GM21447 (cell line): ENCODE measurements around the gene ROPN1L.
"Not testable (repeated sequence)": the region's sequence is repeated elsewhere in the genome, so short reads cannot be mapped to it uniquely, and the experiment has no call there.

ENCODE experiments used
- ATAC-seq: cut with Tn5 transposase; IDR thresholded peaks from one replicate; pipeline ENCODE4 v1.9.1; 2021; ENCODE audit not compliant: unreplicated experiment

The ROPN1L gene

GRCh38 chr5:10477943-10478342 is 36.3 kb downstream of the ROPN1L start:
- no peak for ATAC-seq

- ATAC-seq, result no peak
Measured at GRCh38 chr5:10478436-10478835, 36.8 kb downstream of the ROPN1L start.

DNA sequence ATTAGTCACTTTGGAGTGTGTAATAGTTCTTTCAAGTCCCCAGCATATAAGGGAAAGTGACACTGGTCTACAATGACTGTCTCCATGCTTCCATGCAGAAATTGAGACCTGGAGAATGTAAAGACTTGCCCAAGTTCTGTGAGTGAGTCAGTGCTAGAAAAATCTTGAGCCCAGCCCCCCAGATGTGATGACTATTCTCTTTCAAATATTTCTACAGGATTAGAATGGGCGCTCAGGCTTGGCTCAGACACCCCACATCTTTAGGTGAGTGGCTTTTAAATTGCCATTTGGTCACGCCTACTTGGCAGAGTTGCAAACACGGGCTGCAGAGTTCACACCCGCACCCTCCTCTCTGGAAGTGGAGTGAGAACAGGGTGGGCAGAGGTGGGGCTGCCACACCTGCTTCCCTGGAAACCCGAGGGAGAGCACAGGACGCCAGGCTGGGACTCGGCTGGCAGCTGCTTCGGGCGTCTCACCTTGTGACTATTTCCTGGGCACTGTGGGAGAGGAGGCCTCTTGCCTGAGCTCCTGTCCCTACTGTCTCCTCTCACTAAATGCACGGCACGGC is 37.6 kb downstream of the ROPN1L start:
- ATAC-seq, result no peak

DNA sequence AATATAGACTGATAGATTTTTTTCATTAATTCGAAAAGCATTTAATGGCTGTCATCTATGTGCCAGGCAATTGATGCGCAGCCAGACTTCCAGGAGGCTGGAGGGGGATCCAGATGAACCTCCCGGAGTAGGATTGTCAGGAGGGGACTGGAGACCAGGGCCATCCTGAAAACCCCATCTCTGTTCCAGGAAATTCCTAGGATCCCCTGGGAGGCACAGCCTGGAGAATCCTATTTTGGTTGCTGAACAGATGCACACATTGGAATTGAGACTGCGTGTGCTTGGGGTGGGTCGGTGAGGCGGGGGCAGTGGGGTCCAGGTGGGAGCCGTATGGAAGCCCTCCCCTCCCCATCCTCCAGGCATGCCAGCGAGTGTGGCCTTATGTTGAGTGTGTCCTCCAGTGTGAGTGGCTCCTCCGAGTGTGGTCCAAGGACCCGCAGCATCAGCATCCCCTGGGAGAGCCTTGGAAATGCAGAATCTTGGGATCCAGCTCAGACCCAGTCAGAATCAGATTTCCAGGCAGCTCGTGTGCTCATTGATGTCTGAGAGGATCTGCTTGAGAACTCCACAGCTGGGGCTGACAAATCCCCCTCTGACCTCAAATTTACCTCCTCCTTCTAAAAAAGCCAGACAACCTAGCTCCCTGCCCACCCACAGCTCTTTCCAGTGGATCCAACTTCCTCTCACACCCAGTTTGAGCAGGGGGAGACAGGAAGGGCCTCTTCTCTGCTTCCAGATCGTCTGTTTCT is 38.7 kb downstream of the ROPN1L start:
- ATAC-seq, result no peak

- ATAC-seq, result no peak
Measured at GRCh38 chr5:10481241-10481935, 39.7 kb downstream of the ROPN1L start.

DNA sequence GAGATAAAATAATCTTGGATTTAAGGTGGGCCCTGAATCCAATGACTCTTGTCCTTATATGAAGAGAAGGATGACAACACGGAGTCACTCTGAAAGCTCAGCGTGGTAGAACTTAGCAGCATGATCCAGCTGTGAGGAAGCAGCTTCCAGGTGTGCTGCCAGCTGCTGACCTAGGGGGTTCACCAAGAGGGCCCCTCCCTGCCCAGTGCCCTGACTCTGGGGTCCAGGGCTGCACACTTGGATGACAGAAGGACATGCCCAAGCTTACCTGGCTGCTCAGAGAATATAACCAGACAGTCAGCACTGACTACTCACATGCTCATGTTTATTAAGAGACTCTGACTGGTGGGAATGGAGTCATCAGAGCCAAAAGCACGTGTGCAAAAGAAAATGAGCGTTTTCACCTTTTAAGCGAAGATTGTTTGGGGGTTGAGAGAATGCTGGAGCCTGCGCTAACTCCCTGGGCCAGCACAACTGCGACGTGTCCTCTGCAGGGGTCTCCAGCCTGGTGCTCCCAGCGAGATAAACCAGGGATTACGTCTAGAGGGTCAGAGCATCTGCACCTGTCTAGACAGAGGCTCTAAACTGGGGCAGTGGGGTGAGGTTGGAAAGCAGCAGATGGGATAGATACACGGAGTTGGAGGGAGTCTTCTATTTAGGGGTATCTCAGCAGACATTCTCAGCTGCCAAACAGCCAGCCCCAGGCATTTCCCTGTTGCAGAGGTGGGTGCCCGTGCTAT is 41.3 kb downstream of the ROPN1L start:
- no peak for ATAC-seq

DNA sequence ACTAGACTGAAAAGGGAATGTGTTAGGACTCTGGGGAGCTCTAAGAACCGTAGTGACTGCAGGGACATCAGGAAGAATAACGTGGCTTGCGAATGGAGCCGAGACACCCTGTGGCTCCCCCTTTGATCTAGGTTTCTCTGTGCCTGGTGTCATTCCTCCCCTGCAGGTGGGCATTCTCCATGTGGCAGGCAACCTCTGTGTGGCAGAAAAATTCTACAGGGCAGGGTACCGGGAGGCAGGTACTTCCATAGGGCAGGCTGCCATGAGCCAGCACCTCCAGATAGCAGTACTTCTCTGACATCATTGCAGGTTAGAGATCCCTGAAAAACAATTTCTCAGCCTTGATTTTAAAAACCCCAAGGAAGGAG is 43.1 kb downstream of the ROPN1L start:
- ATAC-seq, result no peak

GRCh38 chr5:10485142-10485795 is 43.6 kb downstream of the ROPN1L start:
- ATAC-seq, result no peak

DNA sequence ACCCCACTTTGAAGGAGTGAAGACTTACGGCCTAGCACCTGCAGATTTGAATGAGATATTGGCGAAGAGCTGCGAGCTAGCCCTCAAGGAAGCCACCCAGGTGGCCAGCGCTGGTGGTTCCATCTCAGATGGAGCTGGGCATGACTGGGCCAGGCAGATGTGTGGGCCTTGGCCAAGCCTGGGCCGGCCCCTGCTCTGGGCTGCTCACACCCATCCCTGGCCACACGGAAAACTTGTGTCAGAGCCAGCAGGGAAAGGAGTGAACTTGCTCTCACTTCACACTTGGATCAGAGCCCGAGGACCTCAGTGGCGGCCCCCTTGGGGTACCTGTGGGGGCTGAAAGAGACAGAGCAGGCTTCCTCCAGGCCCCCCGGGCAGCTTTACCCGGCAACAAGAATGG is 44.2 kb downstream of the ROPN1L start:
- no peak for ATAC-seq

GRCh38 chr5:10486511-10487344 is 45.0 kb downstream of the ROPN1L start:
- ATAC-seq, result no peak

- no peak for ATAC-seq
Measured at GRCh38 chr5:10488144-10488543, 46.5 kb downstream of the ROPN1L start.

DNA sequence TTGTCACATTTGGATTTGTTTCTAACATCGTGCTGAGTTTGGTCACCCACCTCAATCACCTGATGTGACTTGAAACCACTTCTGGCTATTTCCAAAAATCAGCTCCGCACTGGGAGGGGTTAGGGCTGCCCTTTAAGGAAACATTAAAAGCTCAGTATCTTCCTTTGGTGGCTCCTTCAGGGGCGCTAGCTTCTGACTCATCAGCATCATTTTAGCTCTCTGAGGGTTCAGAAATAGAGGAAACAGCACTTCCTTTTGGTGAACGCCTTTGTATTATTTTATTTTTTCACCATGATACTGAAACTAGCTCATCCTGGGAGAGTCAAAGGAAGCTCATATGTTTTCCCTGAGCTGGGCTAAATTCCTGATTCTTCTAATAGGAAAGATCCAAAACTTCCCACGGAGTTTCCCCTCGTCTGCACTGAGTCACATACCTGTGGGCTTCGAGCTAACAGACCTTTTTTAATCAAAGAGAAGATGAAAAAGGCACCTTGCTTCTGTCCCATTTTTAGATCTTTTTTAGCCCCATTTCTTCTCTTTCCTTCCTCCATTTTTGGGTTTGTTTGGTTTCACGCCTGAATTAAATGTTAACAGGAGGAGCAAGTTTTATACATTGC is 48.2 kb downstream of the ROPN1L start:
- peak; percentile 93 for ATAC-seq

DNA sequence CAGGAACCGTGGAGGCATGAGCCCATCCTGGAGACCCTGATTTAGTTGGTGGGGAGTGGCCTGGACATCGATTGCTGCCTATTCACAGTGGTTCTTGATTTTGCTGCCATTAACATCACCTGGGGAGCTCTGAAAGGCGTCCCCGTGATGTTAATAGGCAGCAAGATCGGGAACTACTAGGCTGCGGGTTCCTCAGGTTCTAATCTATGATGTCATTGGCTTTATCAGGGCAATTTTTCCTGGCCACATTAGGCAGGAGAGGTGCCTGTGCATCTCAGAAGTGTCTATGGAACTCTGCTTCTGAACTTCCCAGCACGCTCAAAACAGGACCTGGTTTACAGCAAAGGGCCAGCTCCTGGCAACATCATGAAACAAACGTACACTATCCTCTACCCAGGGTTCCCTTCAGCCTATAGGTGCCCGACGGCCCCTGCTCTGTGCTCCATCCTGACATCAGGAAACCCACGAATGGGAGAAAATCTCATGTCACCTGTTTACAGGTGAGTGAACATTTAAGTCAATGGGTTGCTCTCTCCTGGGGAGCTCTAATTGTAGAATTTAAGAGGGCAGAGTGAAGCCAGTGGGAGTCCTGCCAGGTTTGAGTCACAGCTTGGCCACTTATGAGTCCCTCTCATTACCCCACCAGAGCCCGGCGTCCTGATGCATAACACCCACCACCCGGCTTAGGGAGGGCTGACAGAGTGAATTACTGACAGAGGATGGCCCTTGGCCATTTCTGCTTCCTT is 49.4 kb downstream of the ROPN1L start:
- no peak for ATAC-seq

- ATAC-seq, result no peak
Measured at GRCh38 chr5:10491673-10492026, 50.0 kb downstream of the ROPN1L start.

DNA sequence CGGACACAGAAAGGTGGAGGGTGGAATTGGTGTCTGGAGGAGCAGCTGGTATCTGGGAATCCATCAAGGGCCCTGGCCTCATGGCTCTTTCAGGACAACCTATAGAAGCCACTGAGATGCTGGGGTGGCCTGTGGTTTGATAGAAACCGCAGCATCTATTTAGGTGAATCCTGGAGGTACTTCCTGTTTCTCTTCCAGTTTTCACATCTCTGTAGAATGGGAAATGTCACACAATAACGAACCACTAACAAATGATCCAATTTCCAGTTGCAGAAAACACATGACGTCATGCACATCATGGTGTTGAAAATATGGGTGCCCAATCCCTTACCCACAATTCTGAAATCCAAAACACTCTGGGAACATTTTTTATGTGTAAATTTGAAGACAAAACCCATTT is 52.2 kb downstream of the ROPN1L start:
- ATAC-seq, result no peak

DNA sequence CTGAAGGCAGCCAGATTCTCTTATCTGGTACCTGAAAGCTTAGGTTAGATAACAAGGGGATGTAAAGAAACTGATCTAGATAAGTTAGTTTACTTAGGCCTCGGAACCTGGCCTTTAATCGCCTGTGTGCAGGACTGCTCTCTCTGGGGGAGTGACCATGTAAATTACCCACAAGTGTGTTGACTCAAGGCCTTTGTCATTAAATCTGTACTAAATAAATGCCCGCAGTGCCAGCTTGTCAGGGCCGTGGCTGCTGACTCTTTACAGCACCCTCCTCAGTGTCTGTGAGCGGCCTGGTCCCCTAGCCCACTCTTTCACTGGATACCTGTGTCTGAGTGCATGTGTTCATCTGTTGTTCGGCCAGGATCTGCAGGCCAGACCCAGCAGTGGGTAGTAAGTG is 52.8 kb downstream of the ROPN1L start:
- ATAC-seq, result not testable (repeated sequence)

- ATAC-seq, result no peak
Measured at GRCh38 chr5:10497554-10497953, 55.9 kb downstream of the ROPN1L start.

GRCh38 chr5:10498350-10498749 is 56.7 kb downstream of the ROPN1L start:
- ATAC-seq, result no peak

GRCh38 chr5:10499066-10499465 is 57.4 kb downstream of the ROPN1L start:
- ATAC-seq, result no peak
